Uterus (tissue), 4 donors: Measurements from ENCODE around the gene ITGA11. TPM values are rescaled to one million over a fixed set of nuclear protein-coding genes. Genes with fewer than 3 reads are reported as not detected.

Source experiments
- DNase-seq, 2 donors: peaks; one replicate each; pipeline ENCODE4 v3.0.0-alpha.2; 2019 to 2020
- H3K27ac ChIP-seq, 2 donors: fragments of 200-600 bp; sonication (generic); 1 replicate in 1 of 2; 2 replicates in 1 of 2; pipeline ENCODE4 v1.5.1; 2016 to 2018
- H3K27me3 ChIP-seq, 2 donors: fragments of 200-600 bp; sonication (generic); one replicate each; pipeline ENCODE4 v1.5.1; 2018 to 2019; ENCODE audit warnings: control low read depth in 1 of 2
- H3K36me3 ChIP-seq, 2 donors: fragments of 200-600 bp; sonication (generic); one replicate each; pipeline ENCODE4 v1.5.1; 2019; ENCODE audit warnings: control low read depth in 1 of 2
- H3K4me1 ChIP-seq, 2 donors: fragments of 200-600 bp; sonication (generic); one replicate each; pipeline ENCODE4 v1.5.1; 2018 to 2019; ENCODE audit warnings: control low read depth in 1 of 2
- H3K4me3 ChIP-seq, 2 donors: fragments of 200-600 bp; sonication (generic); 1 replicate in 1 of 2; 2 replicates in 1 of 2; pipeline ENCODE4 v1.5.1; 2018 to 2019; ENCODE audit warnings: mild to moderate bottlenecking in 1 of 2
- H3K9me3 ChIP-seq, 2 donors: fragments of 200-600 bp; sonication (generic); one replicate each; pipeline ENCODE4 v1.5.1; 2019; ENCODE audit warnings: control low read depth in 1 of 2
- CTCF ChIP-seq, 4 experiments: fragments of 200-600 bp in 2 of 4; fragments of 450-650 bp in 2 of 4; sonication (generic) in 2 of 4; IDR thresholded peaks; one replicate each; pipeline ENCODE4 v1.5.1; 2016 to 2019; ENCODE audit warnings: antibody characterized with exemption in 4 of 4, mild to moderate bottlenecking in 2 of 4, moderate library complexity in 1 of 4
- POLR2A ChIP-seq, 2 donors: fragments of 450-650 bp; IDR thresholded peaks; one replicate each; pipeline ENCODE4 v1.6.1; 2016; ENCODE audit warnings: antibody characterized with exemption in 2 of 2, mild to moderate bottlenecking in 1 of 2, moderate library complexity in 1 of 2
- intact Hi-C: fragments of 100-400 bp; cut with DNase I; formaldehyde crosslinking; loops from one replicate; pipeline ENCODE4 v1.15.1; 2023; ENCODE audit warnings: low total_unique reads
- total RNA-seq, 4 donors: library from RNA; depleted of rRNA in 3 of 4; stranded (reverse); fragments of >200 nt in 3 of 4; gene quantifications; one replicate each; pipeline versions ENCODE4 v1.1.0 to v1.2.4, GENCODE V29; 2014 to 2023
- donor health status: DM: yes; HTN: yes; CAD: no.

The ITGA11 gene
- total RNA-seq, 4 donors from 2014 or later: 37.3 to 106 (median 61.1) TPM

DNA sequence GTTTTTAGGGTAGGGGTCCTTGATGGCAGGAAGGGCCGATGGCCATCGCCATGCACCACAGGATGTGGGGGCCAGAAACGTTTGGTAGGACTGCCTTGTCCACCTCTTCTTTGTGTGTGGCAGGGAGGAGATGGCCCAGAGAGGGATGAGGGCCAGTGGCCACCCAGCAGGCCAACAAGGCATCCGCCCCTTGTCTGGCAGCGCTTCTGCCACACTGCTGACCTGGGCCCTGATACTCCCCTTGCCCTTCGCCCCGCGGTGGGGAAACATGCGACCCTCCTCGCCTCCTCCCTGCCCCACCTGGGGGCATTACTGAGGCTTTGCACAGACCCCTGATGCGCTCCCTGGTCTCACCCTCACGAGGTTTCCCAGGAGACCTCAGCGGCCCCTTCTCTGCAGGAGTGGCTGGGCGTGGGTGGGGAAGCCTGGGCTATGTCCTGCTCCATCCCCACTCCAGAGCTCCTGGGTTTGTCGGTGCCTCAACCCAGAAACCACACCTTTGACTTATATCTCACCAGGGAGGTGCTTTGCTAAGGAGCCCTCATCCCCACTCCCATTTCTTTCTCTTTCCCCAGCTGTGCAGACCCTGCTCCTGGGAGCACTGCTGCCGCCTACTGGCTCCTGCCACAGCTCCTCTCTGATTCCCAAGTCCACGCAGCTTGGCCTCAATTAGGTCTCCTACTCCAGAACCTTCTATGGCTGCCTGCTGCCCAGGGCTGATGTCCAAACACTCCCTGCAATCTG lies 115.7 kb downstream of the ITGA11 start:
- no peaks in the 10 kb centered on the region for H3K36me3 ChIP-seq
- no peaks in the 10 kb centered on the region for H3K9me3 ChIP-seq
- H3K4me3 ChIP-seq: no peak overlapping the region
- peaks cover 0 to 3% of the 10 kb centered on the region in 2 donors for H3K4me1 ChIP-seq
- H3K27ac ChIP-seq: peak overlapping the region; percentile 44 to 75
- peak; percentile 35 to 43 for DNase-seq
- H3K27me3 ChIP-seq: no peaks in the 10 kb centered on the region
- intact Hi-C loops: loop anchor here (10.0 kb wide), 1 partner anchor 359 kb away; no protein-coding TSS in a partner anchor
- TF ChIP-seq CTCF (IDR thresholded peaks at IDR 0.05) (peak in 1 of 4 experiments; percentile 12), POLR2A (IDR thresholded peaks at IDR 0.05) (no peak)

- no peak overlapping the region for H3K4me3 ChIP-seq
- intact Hi-C loops: loop anchor here (10.0 kb wide), 1 partner anchor 359 kb away; no protein-coding TSS in a partner anchor
- TF ChIP-seq CTCF (IDR thresholded peaks at IDR 0.05) (no peak), POLR2A (IDR thresholded peaks at IDR 0.05) (no peak)
- no peaks in the 10 kb centered on the region for H3K9me3 ChIP-seq
- H3K4me1 ChIP-seq: peaks cover 0 to 3% of the 10 kb centered on the region in 2 donors
- H3K36me3 ChIP-seq: no peaks in the 10 kb centered on the region
- H3K27me3 ChIP-seq: no peaks in the 10 kb centered on the region
- DNase-seq: peak; percentile 16 to 17
- H3K27ac ChIP-seq: peak overlapping the region; percentile 71 to 75
Measured at GRCh38 chr15:68315495-68316031, 116.4 kb downstream of the ITGA11 start.

GRCh38 chr15:68315035-68315434 lies 116.9 kb downstream of the ITGA11 start:
- Histone ChIP-seq H3K27me3 (no peaks in the 10 kb centered on the region), H3K36me3 (no peaks in the 10 kb centered on the region), H3K4me1 (peaks cover 0 to 3% of the 10 kb centered on the region in 2 donors), H3K27ac (peak overlapping the region; percentile 71 to 75), H3K9me3 (no peaks in the 10 kb centered on the region), H3K4me3 (no peak overlapping the region)
- DNase-seq: no peak
- TF ChIP-seq POLR2A (IDR thresholded peaks at IDR 0.05): no peak
- TF ChIP-seq CTCF (IDR thresholded peaks at IDR 0.05): no peak
- intact Hi-C loops: loop anchor here (10.0 kb wide), 1 partner anchor 360 kb away; no protein-coding TSS in a partner anchor

GRCh38 chr15:68314563-68314962 lies 117.4 kb downstream of the ITGA11 start:
- Histone ChIP-seq H3K4me3 (no peak overlapping the region), H3K36me3 (no peaks in the 10 kb centered on the region), H3K27ac (peak overlapping the region; percentile 71 to 75), H3K27me3 (no peaks in the 10 kb centered on the region), H3K4me1 (peaks cover 0 to 3% of the 10 kb centered on the region in 2 donors), H3K9me3 (no peaks in the 10 kb centered on the region)
- DNase-seq: peak; percentile 40 to 44
- intact Hi-C loops: loop anchor here (10.0 kb wide), 1 partner anchor 360 kb away; no protein-coding TSS in a partner anchor
- no peak for TF ChIP-seq CTCF (IDR thresholded peaks at IDR 0.05)
- TF ChIP-seq POLR2A (IDR thresholded peaks at IDR 0.05): no peak
